Measurements from ENCODE around the gene ST8SIA1. TPM values are rescaled to one million over a fixed set of nuclear protein-coding genes. Genes with fewer than 3 reads are reported as not detected.

ST8SIA1 gene
- total RNA-seq, 1 donor from 2014 or later = 0.39 TPM

GRCh38 chr12:22285846-22286245, 48.7 kb downstream of the ST8SIA1 start:
- intact Hi-C loops (cut with micrococcal nuclease) = no loop called here

- intact Hi-C loops (cut with micrococcal nuclease) = no loop called here
These were observed 49.6 kb downstream of the ST8SIA1 start for GRCh38 chr12:22284871-22285270.

GRCh38 chr12:22283508-22283907, 51.0 kb downstream of the ST8SIA1 start:
- intact Hi-C loops (cut with micrococcal nuclease) = no loop called here

- intact Hi-C loops (cut with micrococcal nuclease) = no loop called here
These were observed 51.5 kb downstream of the ST8SIA1 start for GRCh38 chr12:22283006-22283506.

- intact Hi-C loops (cut with micrococcal nuclease) = no loop called here
These were observed 52.2 kb downstream of the ST8SIA1 start for GRCh38 chr12:22282283-22282682.

- intact Hi-C loops (cut with micrococcal nuclease) = no loop called here
These were observed 57.6 kb downstream of the ST8SIA1 start for GRCh38 chr12:22276867-22277266.

- intact Hi-C loops (cut with micrococcal nuclease) = no loop called here
These were observed 58.2 kb downstream of the ST8SIA1 start for GRCh38 chr12:22276313-22276712.

- intact Hi-C loops (cut with micrococcal nuclease) = no loop called here
These were observed 58.7 kb downstream of the ST8SIA1 start for GRCh38 chr12:22275843-22276242.

- intact Hi-C loops (cut with micrococcal nuclease) = no loop called here
These were observed 62.0 kb downstream of the ST8SIA1 start for GRCh38 chr12:22272335-22273151.

- intact Hi-C loops (cut with micrococcal nuclease) = no loop called here
These were observed 63.5 kb downstream of the ST8SIA1 start for GRCh38 chr12:22271023-22271422.

- intact Hi-C loops (cut with micrococcal nuclease) = no loop called here
These were observed 65.5 kb downstream of the ST8SIA1 start for GRCh38 chr12:22268973-22269372.

- intact Hi-C loops (cut with micrococcal nuclease) = no loop called here
These were observed 66.1 kb downstream of the ST8SIA1 start for GRCh38 chr12:22268406-22268805.

- intact Hi-C loops (cut with micrococcal nuclease) = no loop called here
These were observed 68.4 kb downstream of the ST8SIA1 start for GRCh38 chr12:22266101-22266500.

GRCh38 chr12:22264380-22264779, 70.1 kb downstream of the ST8SIA1 start:
- intact Hi-C loops (cut with micrococcal nuclease) = no loop called here

GRCh38 chr12:22262309-22262708, 72.2 kb downstream of the ST8SIA1 start:
- intact Hi-C loops (cut with micrococcal nuclease) = no loop called here

- intact Hi-C loops (cut with micrococcal nuclease) = no loop called here
These were observed 77.4 kb downstream of the ST8SIA1 start for GRCh38 chr12:22257100-22257499.

GRCh38 chr12:22256605-22257004, 77.9 kb downstream of the ST8SIA1 start:
- intact Hi-C loops (cut with micrococcal nuclease) = no loop called here

GRCh38 chr12:22256041-22256441, 78.5 kb downstream of the ST8SIA1 start:
- intact Hi-C loops (cut with micrococcal nuclease) = no loop called here

GRCh38 chr12:22255097-22255496, 79.4 kb downstream of the ST8SIA1 start:
- intact Hi-C loops (cut with micrococcal nuclease) = no loop called here

- intact Hi-C loops (cut with micrococcal nuclease) = no loop called here
These were observed 80.0 kb downstream of the ST8SIA1 start for GRCh38 chr12:22254478-22254877.

GRCh38 chr12:22252057-22252456, 82.5 kb downstream of the ST8SIA1 start:
- intact Hi-C loops (cut with micrococcal nuclease) = no loop called here

GRCh38 chr12:22250762-22251161, 83.7 kb downstream of the ST8SIA1 start:
- intact Hi-C loops (cut with micrococcal nuclease) = no loop called here

GRCh38 chr12:22248571-22249115, 85.9 kb downstream of the ST8SIA1 start:
- intact Hi-C loops (cut with micrococcal nuclease) = no loop called here
